ENCODE results near the gene KIF3B. TPM values are rescaled to one million over a fixed set of nuclear protein-coding genes. Genes with fewer than 3 reads are reported as not detected.
"Not testable (repeated sequence)": the region's sequence is repeated elsewhere in the genome, so short reads cannot be mapped to it uniquely, and the experiment has no call there.

KIF3B gene
- total and polyA plus RNA-seq, 8 donors = 11.0 to 35.4 (median 25.7) TPM

GRCh38 chr20:32382102-32382950 is 104.9 kb downstream of the KIF3B start:
- no peak overlapping the region for H3K27ac ChIP-seq
- TF ChIP-seq CTCF (IDR thresholded peaks at IDR 0.05) = no peak
- FAIRE-seq (no peak), DNase-seq (no peak), ATAC-seq (no peak)
- no peak overlapping the region for H3K4me3 ChIP-seq
- WGBS, 2 donors = 83% methylated on average over 11 of the region's 11 CpGs
- H3K36me3 ChIP-seq = no peaks in the 10 kb centered on the region
- no peaks in the 10 kb centered on the region for H3K27me3 ChIP-seq
- intact Hi-C loops (cut with DNase I) = no loop called here
- peaks cover 0 to 13% (median 5%) of the 10 kb centered on the region in 3 donors for H3K4me1 ChIP-seq
- no peaks in the 10 kb centered on the region for H3K9me3 ChIP-seq

DNA sequence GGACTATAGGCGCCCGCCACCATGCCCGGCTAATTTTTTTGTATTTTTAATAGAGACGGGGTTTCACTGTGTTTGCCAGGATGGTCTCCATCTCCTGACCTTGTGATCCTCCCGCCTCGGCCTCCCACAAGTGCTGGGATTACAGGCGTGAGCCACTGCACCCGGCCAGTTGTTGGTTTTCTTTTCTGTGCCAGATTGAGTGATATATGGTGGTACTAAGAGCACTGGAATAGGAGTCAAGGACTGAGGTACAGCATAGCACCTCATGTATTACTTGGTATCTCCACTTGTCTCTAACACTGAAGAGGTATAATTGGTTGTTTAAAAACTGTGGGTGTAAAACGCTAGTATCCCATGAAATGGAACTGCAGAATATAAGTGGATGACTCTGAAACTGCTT is 106.0 kb downstream of the KIF3B start:
- H3K4me3 ChIP-seq; H3K27me3 ChIP-seq; H3K9me3 ChIP-seq; intact Hi-C loops (cut with DNase I); FAIRE-seq; DNase-seq; H3K27ac ChIP-seq; ATAC-seq; H3K36me3 ChIP-seq: not testable (repeated sequence)
- H3K4me1 ChIP-seq = peaks cover 0 to 13% (median 5%) of the 10 kb centered on the region in 3 donors
- WGBS, 2 donors = 92 to 95% methylated on average over 9 of the region's 9 CpGs

Other genes starting within 250 kb of the KIF3B start
- gene HCK, start 225.4 kb upstream of the KIF3B start, total RNA-seq = 10 to 100 TPM in 1 of 6 donors, 1 to 10 TPM in 3, under 1 TPM in 2; 0.42 to 12.9 (median 2.3) TPM
- 1 to 10 TPM; 2.1 to 2.3 TPM for gene HCK, start 225.4 kb upstream of the KIF3B start, polyA plus RNA-seq
- 10 to 100 TPM; 15.3 to 30.2 (median 20.9) TPM for gene TM9SF4, start 167.9 kb upstream of the KIF3B start, total RNA-seq
- 10 to 100 TPM; 12.7 to 23.7 TPM for gene TM9SF4, start 167.9 kb upstream of the KIF3B start, polyA plus RNA-seq
- gene PLAGL2, start 69.9 kb upstream of the KIF3B start, total RNA-seq = 1 to 10 TPM; 3.3 to 7.2 (median 4.6) TPM
- gene PLAGL2, start 69.9 kb upstream of the KIF3B start, polyA plus RNA-seq = 1 to 10 TPM; 2.4 to 4.4 TPM
- 10 to 100 TPM; 10.9 to 20.7 (median 16.8) TPM for gene POFUT1, start 69.8 kb upstream of the KIF3B start, total RNA-seq
- gene POFUT1, start 69.8 kb upstream of the KIF3B start, polyA plus RNA-seq = 10 to 100 TPM in 1 of 2 donors, 1 to 10 TPM in 1; 7.3 to 10.3 TPM
- gene ASXL1, start 80.7 kb downstream of the KIF3B start, total RNA-seq = 10 to 100 TPM; 32.9 to 57.7 (median 34.5) TPM
- 10 to 100 TPM; 41.5 to 49.4 TPM for gene ASXL1, start 80.7 kb downstream of the KIF3B start, polyA plus RNA-seq

Data from pancreas (tissue), 10 donors.